ENCODE data around the gene NUFIP2. TPM values are rescaled to one million over a fixed set of nuclear protein-coding genes. Genes with fewer than 3 reads are reported as not detected.

Gene NUFIP2
- total and polyA plus RNA-seq, 4 donors: 2.7 to 30.2 (median 14.5) TPM

- peaks cover 2 to 29% (median 25%) of the 10 kb centered on the region in 4 donors for H3K4me1 ChIP-seq (ENCODE audit: control insufficient read depth in 4 of 4, insufficient read depth in 4 of 4, low read length in 3 of 4)
- no peaks in the 10 kb centered on the region for H3K27me3 ChIP-seq (ENCODE audit: control insufficient read depth in 4 of 4, insufficient read depth in 4 of 4, low read length in 3 of 4)
- H3K4me3 ChIP-seq (ENCODE audit: low read depth in 1 of 3, low read length in 3 of 3): peak overlapping the region; percentile 64 to 77 (median 69)
- no peaks in the 10 kb centered on the region for H3K9me3 ChIP-seq (ENCODE audit: control insufficient read depth in 4 of 4, low read length in 3 of 4)
- peaks cover 0 to 4% (median 3%) of the 10 kb centered on the region in 4 donors for H3K36me3 ChIP-seq (ENCODE audit: control insufficient read depth in 4 of 4, insufficient read depth in 3 of 4, low read depth in 1 of 4, low read length in 3 of 4)
- TF ChIP-seq MAX (IDR thresholded peaks at IDR 0.05): no peak
- TF ChIP-seq RXRA (IDR thresholded peaks at IDR 0.05): no peak
- no peak for TF ChIP-seq TAF1 (conservative IDR thresholded peaks at IDR 0.05)
- TF ChIP-seq ATF3 (IDR thresholded peaks at IDR 0.05): no peak
- no peak for TF ChIP-seq HNF4G (IDR thresholded peaks at IDR 0.05)
- TF ChIP-seq FOXA2 (IDR thresholded peaks at IDR 0.05): no peak
- no peak for TF ChIP-seq RAD21 (IDR thresholded peaks at IDR 0.05)
- TF ChIP-seq REST (IDR thresholded peaks at IDR 0.05): no peak
- TF ChIP-seq YY1 (IDR thresholded peaks at IDR 0.05): no peak
- no peak for TF ChIP-seq CTCF (IDR thresholded peaks at IDR 0.05; ENCODE audit: low read depth, low read length, missing input control)
- TF ChIP-seq SP1 (IDR thresholded peaks at IDR 0.05): no peak
- TF ChIP-seq GABPA (IDR thresholded peaks at IDR 0.05 in 1 of 2, conservative IDR thresholded peaks at IDR 0.05 in 1 of 2): no peak
- TF ChIP-seq ZBTB33 (IDR thresholded peaks at IDR 0.05): no peak
- no peak for TF ChIP-seq NR2F2 (IDR thresholded peaks at IDR 0.05)
- no peak for TF ChIP-seq FOXA1 (IDR thresholded peaks at IDR 0.05)
- no peak for TF ChIP-seq EGR1 (IDR thresholded peaks at IDR 0.05; ENCODE audit: low read depth in 2 of 2)
- peak overlapping the region; percentile 98 to 99 for H3K27ac ChIP-seq (ENCODE audit: low read depth in 1 of 2, low read length in 2 of 2)
- 0% methylated on average over 2 of the region's 2 CpGs for WGBS
- no peak for DNase-seq (ENCODE audit: low spot score)
- peak overlapping the region; percentile 86 to 98 for H3K9ac ChIP-seq (ENCODE audit: low read depth in 1 of 2, low read length in 2 of 2)
Observed at GRCh38 chr17:29294580-29294900, 592 bp upstream of the NUFIP2 start.
